Measurements from ENCODE around the gene PDE7B. TPM values are rescaled to one million over a fixed set of nuclear protein-coding genes. Genes with fewer than 3 reads are reported as not detected.
"Not testable (repeated sequence)": the region's sequence is repeated elsewhere in the genome, so short reads cannot be mapped to it uniquely, and the experiment has no call there.

The PDE7B gene
- total RNA-seq, 2 experiments from 2014 or later = 0.38 to 0.40 TPM

DNA sequence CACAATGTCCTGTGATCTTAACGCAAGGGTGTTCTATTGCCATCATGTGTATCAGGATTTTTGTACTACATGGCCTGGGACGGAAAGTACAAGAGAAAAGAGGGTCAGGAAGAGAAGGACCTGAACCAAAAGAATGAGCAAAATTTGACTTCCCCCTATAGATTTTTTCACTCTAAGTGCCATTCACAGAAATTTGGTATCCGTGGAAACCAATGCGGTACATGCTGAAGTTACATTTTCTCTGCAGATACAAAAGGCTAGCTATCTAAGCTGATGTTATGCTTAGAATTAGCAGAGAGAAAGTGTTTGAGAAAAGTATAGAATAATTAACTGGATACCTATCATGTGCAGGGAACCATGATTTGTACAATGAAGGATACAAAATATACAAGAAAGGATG is 12.4 kb upstream of the PDE7B start:
- ChIA-PET POLR2A (no interaction called here), CTCF (interaction anchor here (0.6 kb wide), 1 partner anchor 21 kb away, joined by 3 read pairs; no protein-coding TSS in a partner anchor)

DNA sequence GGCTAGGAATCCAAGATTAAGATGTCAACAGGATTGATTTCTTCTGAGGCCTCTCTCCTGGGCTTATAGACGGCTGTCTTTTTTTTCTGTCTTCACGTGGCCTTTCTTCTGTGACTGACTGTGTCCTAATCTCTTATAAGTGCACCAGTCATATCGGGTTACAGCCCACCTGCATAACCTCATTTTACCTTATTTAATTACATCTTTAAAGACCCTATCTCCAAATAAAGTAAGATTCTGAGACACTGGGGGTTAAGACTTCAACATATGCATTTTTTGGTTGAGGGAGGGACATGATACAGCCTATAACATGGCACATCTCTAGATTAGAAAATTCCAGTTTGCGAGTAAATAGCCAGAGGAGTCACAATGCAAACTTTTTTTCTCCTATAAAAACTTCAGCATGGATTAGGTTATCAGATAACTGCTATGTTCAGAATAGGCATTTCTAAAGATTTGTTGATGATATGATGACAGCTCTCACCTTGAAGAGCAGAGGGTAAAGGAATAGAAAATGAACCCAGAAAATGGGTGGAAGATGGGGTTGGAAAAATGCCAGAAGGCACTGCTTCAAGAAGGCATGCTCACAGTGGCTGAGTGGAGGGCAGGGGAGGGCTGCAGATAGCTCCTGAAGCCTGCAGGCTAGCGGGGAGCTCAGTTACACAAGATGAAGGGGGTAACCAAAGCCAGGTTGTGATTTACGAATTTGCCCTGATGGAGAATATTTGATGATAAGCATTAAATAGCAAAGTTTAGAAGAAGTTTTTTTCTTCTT is 8.7 kb upstream of the PDE7B start:
- POLR2A ChIA-PET = no interaction called here
- CTCF ChIA-PET = no interaction called here

DNA sequence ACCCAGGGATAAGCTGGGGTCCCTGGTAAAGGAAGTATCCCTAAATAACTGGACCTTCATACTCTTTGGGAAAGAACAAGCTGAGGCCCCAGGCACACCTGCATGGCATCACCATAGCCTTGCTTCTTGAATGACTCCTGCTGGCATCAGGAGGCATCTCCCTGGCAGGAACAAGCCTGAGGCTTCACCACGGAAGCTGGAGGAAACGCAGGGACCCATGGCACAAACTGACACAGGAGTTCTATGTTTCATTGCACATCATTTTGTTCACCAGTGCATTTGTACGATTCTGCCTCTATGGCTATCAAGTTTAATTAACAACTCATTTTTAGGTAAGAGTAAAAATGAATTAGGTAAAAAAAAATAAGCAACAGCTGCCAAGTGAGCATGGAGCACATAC is 619 bp upstream of the PDE7B start:
- POLR2A ChIA-PET = interaction anchor here (1.1 kb wide), 1 partner anchor 41 kb away, joined by 3 read pairs; no protein-coding TSS in a partner anchor
- CTCF ChIA-PET = no interaction called here

DNA sequence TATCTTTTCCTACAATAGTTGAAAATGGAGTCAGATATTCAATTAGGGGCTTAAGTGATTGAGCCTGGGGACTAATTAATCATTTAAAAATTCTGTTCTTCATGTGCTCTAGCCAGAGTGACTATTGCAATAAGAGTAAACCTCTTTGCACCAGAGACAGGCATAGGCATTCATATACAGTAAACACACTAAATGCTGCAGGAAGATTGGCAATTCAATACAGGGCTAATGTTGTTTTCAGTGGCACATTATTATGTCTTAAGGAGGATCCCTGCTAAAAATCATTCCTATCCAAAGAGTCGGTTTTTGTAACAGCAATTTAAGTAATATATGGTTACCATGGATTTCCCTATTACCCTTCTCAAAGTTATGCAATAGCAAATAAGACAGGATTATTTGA is 1.2 kb downstream of the PDE7B start:
- ChIA-PET POLR2A (no interaction called here), CTCF (no interaction called here)

DNA sequence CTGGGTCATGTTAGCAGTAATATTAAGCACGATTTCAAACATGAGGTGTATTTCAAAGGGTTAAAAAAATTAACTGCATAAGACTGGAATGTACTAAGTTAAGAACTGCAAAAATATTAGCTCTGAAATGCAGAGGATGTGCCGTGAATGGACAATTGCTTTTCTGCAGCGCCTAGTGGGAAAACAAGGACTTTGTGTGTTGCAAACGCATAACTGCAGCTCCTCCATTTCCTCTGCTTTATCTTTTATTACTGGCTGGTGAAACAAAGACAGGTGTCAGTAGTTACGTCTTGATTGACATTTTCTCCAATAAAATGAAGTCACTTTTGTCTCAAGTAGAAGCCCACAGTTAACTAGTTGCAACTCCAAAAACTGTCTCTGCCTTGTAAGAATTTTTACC is 1.7 kb downstream of the PDE7B start:
- CTCF ChIA-PET = no interaction called here
- POLR2A ChIA-PET = no interaction called here

DNA sequence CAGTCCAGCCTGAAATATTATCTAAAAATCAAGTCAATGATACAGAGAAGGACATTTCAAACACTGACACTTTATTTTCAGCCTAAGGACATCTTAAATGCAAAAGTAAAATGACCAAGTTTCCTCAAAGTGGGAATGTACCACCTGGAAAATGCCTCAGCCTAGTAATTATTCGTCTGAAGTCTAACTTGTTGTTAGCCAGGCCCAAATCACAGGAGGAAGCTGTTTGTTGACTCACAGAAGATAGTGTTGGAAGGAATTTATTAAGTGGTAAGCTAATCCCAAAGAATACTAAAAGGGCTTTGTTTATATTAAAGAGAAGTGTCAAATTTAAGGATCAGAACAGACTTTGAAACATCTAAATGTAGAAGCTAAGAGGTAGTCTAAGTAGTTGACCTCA is 2.5 kb downstream of the PDE7B start:
- ChIA-PET POLR2A (no interaction called here), CTCF (no interaction called here)

DNA sequence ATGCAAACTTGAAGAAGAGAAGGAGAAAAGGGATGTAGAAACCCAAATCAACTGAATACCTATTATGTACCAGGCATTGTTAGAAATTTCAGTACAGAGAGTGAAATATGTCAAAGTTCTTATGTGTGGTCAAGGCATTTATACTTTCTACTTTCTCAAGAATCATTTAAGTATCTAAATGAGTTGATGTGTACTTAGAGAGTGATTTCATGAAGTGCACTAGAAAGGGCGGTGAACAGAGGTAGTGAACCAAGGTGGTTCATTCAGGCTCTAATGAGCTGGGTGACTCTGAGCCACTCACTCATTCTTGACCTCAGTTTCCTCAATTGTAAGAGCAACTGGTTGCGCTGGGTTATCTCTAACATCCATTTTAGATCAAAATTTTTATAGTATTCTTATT is 3.3 kb downstream of the PDE7B start:
- ChIA-PET POLR2A (no interaction called here), CTCF (no interaction called here)

DNA sequence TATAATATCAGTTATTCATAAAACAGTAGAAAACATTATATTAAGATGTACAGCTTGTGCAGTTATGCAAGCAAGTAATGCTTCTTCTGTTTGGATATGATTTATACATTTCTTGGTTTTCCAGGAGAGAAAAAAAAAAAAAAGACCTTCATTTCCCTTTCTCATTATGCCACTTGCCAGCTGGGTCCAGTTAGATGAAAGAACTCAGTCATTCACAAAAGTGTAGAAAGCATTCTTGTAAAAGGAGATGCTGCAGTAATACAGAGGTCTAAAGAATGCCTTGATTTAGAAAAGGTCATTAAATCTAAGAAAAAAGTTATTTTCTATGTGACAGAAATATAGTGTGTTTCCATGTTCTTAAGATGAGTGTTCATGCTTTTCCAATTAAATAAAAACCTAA is 7.4 kb downstream of the PDE7B start:
- ChIA-PET CTCF (no interaction called here), POLR2A (no interaction called here)

DNA sequence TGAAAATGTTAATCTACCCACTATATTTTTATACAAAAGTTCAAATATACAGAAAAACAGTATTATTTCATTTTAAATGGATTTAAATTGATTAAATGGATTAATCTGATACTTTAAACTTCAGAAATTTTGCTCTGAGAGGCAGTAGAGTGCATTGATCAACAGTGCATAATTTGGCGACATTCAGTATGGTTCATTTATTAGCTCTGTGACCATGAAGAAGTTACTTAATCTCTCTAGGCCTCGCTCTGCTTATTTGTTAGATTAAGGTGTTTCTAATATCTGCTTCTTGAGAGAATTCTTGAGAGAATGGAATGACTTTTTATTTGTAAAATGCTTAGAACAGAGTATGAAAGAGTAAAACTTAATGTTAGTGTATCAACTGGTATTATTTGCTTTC is 8.9 kb downstream of the PDE7B start:
- POLR2A ChIA-PET = no interaction called here
- CTCF ChIA-PET = interaction anchor here (0.5 kb wide), 1 partner anchor 21 kb away, joined by 3 read pairs; no protein-coding TSS in a partner anchor

DNA sequence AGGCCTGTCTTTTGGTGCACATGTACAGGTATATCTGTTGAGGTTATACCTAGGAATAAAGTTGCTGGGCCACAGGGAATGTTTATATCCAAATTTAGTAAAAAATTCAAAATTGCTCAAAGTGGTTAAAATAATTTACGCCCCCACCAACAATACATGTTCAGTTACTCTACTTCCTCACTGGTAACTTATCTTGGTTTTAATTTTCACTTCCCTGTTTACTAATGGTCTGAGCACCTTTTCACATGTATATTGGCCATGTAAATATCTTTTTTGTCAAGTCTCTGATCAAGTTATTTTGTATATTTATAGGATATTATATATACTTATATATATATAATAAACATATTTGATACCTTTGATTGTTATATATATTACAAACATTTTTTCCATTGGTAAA is 9.7 kb downstream of the PDE7B start:
- POLR2A ChIA-PET = no interaction called here
- CTCF ChIA-PET = no interaction called here

DNA sequence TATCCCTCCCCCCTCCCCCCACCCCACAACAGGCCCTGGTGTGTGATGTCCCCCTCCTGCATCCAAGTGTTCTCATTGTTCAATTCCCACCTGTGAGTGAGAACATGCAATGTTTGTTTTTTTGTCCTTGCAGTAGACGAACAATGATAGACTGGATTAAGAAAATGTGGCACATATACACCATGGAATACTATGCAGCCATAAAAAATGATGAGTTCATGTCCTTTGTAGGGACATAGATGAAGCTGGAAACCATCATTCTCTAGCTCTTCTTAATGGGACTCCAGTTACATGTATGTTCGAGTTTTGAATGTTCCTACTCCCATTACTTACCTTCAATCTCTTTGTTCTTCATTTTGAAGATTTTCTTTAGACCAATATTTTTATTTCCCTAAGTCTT is 13.4 kb downstream of the PDE7B start:
- CTCF ChIA-PET, POLR2A ChIA-PET: not testable (repeated sequence)

DNA sequence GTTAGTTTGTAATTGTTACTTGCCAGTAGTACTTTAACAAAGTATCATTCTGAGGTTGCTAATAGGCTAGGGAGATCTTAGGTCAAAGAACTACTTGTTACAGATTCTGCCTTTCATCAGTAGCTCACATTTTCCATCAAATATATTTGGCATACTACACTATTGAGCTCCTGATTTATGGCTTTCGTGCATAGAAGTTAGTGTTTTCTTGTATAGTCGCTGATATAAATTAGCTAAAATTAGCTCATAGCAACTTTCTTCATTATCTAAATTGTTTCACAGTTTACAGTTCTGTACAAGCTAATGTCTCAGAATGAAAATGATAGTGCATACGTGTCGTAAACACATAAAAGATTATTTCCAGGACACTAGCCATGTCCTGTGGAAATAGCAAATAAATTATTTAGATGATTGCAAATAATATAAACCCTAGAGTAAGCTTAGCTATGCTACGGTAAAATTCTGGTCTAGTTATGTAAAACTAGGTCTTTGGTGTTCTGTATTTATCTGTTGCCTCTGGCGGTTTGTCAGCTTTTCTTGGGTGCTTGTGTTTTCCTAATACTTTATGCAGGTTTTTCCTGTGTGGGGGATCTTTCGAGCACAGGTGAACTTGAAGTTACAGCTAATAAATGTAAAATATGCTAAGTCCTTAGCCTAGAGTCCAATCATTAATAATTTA is 15.1 kb downstream of the PDE7B start:
- ChIA-PET POLR2A (no interaction called here), CTCF (interaction anchor here (1.5 kb wide), 1 partner anchor 15 kb away, joined by 6 read pairs; no protein-coding TSS in a partner anchor)

DNA sequence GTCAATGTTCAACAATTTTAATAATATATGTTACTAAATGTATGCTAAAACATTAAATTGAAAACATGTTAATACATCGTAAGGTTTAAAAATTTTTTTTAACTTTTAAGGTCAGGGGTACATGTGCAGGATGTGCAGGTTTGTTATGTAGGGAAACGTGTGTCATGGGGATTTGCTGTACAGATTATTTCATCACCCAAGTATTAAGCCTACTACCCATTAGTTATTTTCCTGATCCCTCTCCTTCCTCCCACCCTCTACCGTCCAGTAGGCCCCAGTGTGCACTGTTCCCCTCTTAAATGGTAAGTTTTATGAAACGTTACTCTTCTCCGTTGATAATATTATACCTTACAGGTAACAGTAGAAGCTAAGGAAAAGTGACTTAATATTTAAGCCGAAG is 15.8 kb downstream of the PDE7B start:
- POLR2A ChIA-PET = no interaction called here

DNA sequence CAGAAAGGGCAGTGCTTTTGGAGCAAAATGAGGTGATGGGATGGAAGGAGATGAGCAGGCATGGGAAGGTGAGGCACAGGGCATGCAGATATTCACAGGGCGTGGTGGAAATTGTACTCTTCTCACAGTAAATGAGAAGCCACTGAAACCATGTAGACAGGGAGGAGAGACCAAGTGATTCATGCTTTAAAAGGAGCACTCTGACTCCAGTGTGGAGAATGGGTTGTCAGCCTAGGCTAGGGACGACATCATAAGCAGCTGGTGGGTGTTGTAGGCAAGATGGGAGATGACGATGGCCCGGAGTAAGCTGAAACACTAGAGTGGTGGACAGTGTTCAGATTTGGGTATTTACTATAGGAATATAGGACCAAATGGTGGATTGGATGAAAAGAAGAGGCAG is 18.4 kb downstream of the PDE7B start:
- ChIA-PET POLR2A (no interaction called here), CTCF (no interaction called here)

More for the DNA sequence above, 15.8 kb downstream of the PDE7B start:
- CTCF ChIA-PET = interaction anchor here (1.5 kb wide), 1 partner anchor 14 kb away, joined by 6 read pairs; no protein-coding TSS in a partner anchor

DNA sequence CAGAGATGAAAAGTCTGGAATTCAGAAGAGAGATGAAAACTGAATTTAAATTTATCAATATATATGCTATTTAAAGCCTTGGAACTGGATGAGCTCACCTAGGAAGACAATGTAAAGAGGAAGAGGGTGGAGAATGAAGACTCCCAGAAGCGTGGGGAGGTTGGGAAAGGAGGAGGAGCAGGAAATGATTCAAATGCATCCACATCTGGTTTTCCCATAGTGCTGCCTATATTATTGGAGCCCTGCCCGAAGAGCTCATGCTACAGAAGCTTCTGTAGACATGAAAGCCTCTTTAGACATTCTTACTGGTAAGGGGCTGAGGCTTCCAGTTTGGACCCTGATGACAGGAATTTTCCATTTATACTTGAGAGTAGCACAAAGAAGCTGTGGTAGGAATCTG is 19.2 kb downstream of the PDE7B start:
- ChIA-PET CTCF (no interaction called here), POLR2A (no interaction called here)

DNA sequence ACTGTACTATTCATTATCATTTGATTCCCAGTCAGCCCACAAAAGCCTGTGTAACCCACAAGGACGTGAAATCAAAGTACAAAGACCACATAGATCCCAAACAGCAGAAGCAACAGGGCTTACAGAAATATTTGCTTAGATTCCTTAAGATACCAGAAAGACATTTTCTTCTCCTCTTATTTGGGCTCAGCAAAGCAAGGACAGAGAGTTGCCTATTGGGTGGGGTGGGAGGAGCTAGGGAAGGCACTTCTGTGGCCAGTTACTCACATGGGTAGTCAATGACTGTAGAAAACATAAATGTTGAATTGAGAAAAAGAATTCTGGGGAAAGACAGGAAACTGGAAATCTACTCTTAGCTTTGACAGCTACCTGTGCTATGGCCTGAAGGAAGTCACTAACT is 19.8 kb downstream of the PDE7B start:
- ChIA-PET CTCF (no interaction called here), POLR2A (no interaction called here)

DNA sequence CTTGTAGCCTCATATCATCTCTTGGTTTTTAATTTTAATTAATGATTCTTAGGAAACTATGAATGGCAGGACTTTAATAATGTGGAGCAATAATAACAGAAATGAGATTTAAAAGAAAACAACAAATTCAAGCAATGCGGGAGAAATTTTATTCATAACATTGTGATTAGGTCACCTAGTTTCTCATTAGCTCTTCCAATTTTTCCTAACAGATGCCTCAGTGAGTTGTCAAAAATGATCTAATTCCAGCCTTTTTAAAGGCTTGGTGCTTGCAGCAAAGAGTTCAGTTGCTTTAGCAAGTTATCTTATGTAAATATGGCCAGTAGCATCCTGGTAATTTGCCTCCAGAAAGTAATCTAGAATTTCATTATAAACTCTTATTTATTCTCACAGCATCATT is 20.4 kb downstream of the PDE7B start:
- ChIA-PET CTCF (no interaction called here), POLR2A (no interaction called here)

DNA sequence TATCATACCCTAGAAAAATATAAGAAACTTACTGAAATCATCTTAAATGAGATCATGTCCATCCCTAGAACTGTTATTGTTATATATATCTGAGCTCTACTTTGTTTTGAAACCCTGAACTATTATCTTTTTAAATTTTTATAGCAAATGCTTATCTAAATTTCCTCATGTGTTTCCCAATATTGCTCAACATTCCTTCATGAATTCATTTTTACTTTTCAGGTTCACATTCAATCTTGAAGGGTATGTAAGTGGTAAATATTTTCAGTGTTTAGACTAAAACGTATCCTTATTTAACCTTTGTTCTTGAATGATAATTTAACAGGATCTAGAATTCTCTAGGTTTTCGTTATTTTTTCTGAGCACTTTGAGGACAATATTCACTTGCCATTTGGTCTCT is 23.9 kb downstream of the PDE7B start:
- ChIA-PET POLR2A (no interaction called here), CTCF (no interaction called here)

DNA sequence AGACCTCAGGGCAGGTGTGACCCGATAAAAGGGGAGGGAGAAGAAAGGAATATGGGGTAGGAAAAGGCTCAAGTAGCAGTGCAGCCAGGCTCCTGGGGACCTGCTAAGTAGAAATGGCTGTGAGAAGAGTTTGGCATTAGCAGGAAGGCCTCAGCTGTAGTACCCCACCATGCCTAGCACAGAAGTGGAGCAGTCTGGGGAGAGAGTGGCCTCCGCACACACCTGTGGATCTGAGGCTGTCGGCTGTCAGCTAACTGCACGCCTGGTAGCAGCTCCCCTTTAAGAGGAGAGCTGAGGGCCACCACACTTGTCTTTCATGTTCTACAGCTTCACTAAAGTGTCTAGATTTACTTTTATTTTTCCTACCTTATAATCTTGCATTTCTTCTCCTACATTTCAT is 24.6 kb downstream of the PDE7B start:
- CTCF ChIA-PET = no interaction called here
- POLR2A ChIA-PET = no interaction called here

DNA sequence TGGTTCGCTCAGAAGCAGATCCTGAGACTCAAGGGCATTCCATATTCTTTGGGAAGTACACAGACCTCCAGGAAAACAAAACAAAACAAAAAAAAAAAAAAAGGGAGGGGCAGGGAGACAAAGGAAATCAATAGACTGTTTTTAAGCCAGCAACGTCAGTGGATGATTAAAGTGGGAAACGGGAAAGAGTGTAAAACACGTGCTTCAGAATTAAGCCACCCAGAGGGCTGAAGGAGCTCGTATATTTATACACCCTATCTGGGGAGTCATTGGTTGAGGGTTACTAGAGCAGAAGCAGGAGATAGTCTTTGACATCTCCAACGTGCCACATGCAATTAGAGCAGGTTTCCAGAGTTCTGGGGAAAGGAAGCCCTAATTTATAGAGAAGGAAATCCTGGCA is 26.2 kb downstream of the PDE7B start:
- CTCF ChIA-PET = no interaction called here
- POLR2A ChIA-PET = no interaction called here

DNA sequence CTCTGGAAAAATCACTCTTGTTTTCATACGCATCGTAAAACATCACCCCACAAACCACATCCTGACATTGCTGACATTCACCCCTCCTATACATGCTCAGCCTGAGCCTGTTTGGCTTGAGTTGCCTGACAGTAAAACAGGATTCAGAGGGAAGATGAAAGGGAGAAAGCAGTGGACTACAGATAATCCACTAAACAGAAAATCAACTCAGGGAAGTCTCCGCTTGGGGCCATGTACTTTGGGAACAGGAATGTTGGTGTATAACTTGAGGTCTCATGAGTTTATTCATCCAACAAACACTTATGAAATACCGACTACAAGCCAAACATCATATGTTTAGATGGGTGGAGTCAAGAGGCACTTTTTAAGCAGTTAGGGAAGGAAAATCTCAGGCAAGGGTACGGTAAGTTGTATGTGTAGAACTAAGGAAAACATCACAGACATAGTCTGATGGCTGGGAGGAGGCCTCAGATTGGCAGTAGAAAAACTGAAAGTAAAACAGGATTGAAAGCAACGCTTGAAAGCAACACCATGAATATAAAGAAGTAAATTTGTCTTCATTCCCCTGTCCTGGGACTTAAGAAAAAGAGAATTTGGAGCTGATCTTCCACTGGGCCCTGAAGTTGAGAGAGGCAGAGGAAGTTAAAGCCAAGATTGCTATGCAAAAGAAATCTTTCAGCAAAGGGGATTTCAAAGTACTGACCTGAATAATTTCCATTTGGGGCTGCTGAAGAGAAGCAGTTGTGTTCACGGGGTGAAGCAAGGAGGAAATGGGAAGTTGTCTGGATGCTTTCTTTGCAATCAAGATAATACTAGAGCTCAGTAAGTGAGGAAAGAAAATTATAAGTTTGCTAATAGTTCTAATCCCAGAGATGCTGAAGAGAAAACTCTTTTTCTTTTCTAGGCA is 28.8 kb downstream of the PDE7B start:
- CTCF ChIA-PET = interaction anchor here (0.6 kb wide), 1 partner anchor 12 kb away, joined by 4 read pairs; no protein-coding TSS in a partner anchor
- POLR2A ChIA-PET = no interaction called here

Data from activated CD8-positive, alpha-beta memory T cell treated with anti-CD3 and anti-CD28 coated beads for 36 hours (primary cell).